GM23338 (cell line): Measurements from ENCODE around the gene ZBTB18. TPM values are rescaled to one million over a fixed set of nuclear protein-coding genes. Genes with fewer than 3 reads are reported as not detected.

Experiments
- ATAC-seq: fragments of 200-7000 bp; cut with Tn5 transposase; 3 replicates; pipeline ENCODE4 v1.9.1; 2020
- DNase-seq: peaks from one replicate; pipeline ENCODE4 v3.0.0-alpha.2; 2015; ENCODE audit warnings: low spot score
- H2AFZ ChIP-seq: fragments of 200-600 bp; sonication (generic); 2 replicates; pipeline ENCODE4 v1.8.0; 2016; ENCODE audit warnings: antibody characterized with exemption, mild to moderate bottlenecking, moderate library complexity
- H3F3A ChIP-seq: fragments of 200-600 bp; sonication (generic); replicated peaks from 2 replicates; pipeline ENCODE4 v1.8.0; 2017; ENCODE audit warnings: antibody characterized with exemption, mixed run types, low read depth
- H3K27ac ChIP-seq: fragments of 200-600 bp; sonication (generic); 2 replicates; pipeline ENCODE4 v1.6.1; 2016; ENCODE audit warnings: low read depth
- H3K27me3 ChIP-seq: fragments of 200-600 bp; sonication (generic); 2 replicates; pipeline ENCODE4 v1.8.0; 2016; ENCODE audit warnings: mild to moderate bottlenecking, mixed run types, moderate library complexity; ENCODE audit not compliant: insufficient read depth
- H3K36me3 ChIP-seq: fragments of 200-600 bp; sonication (generic); 2 replicates; pipeline ENCODE4 v1.8.0; 2016; ENCODE audit warnings: mild to moderate bottlenecking; ENCODE audit not compliant: insufficient read depth
- H3K4me1 ChIP-seq: fragments of 200-600 bp; sonication (generic); 2 replicates; pipeline ENCODE4 v1.8.0; 2016; ENCODE audit warnings: mild to moderate bottlenecking, moderate library complexity; ENCODE audit not compliant: insufficient read depth
- H3K4me2 ChIP-seq: fragments of 200-600 bp; sonication (generic); 2 replicates; pipeline ENCODE4 v1.7.1; 2017; ENCODE audit warnings: mixed run types
- H3K4me3 ChIP-seq: fragments of 200-600 bp; sonication (generic); 2 replicates; pipeline ENCODE4 v1.6.1; 2016; ENCODE audit warnings: mixed run types
- H3K79me2 ChIP-seq: fragments of 200-600 bp; sonication (generic); replicated peaks from 2 replicates; pipeline ENCODE4 v1.8.0; 2017; ENCODE audit warnings: mild to moderate bottlenecking; ENCODE audit not compliant: insufficient read depth
- H3K9me2 ChIP-seq: fragments of 200-600 bp; sonication (generic); 2 replicates; pipeline ENCODE4 v1.8.0; 2017; ENCODE audit not compliant: insufficient read depth
- H4K20me1 ChIP-seq: fragments of 200-600 bp; sonication (generic); replicated peaks from 2 replicates; pipeline ENCODE4 v1.8.0; 2017; ENCODE audit warnings: mild to moderate bottlenecking; ENCODE audit not compliant: insufficient read depth
- H3K27ac Mint-ChIP-seq: 2 replicates; pipeline ENCODE4 v1.8.0; 2020; ENCODE audit warnings: inconsistent platforms, mild to moderate bottlenecking, moderate library complexity, mixed read lengths
- H3K27me3 Mint-ChIP-seq: 3 replicates; pipeline ENCODE4 v1.8.0; 2022; ENCODE audit warnings: low read depth, mild to moderate bottlenecking, moderate library complexity, mixed read lengths, inconsistent platforms; ENCODE audit not compliant: insufficient read depth, poor library complexity
- H3K36me3 Mint-ChIP-seq: 3 replicates; pipeline ENCODE4 v1.8.0; 2021; ENCODE audit warnings: low read depth, mild to moderate bottlenecking, inconsistent platforms, moderate library complexity, mixed read lengths
- H3K4me1 Mint-ChIP-seq: 3 replicates; pipeline ENCODE4 v1.8.0; 2020; ENCODE audit warnings: mild to moderate bottlenecking, inconsistent platforms, mixed read lengths
- H3K4me3 Mint-ChIP-seq: 3 replicates; pipeline ENCODE4 v1.8.0; 2021; ENCODE audit warnings: moderate library complexity, mild to moderate bottlenecking, inconsistent platforms, mixed read lengths
- H3K9me3 Mint-ChIP-seq: 3 replicates; pipeline ENCODE4 v1.8.0; 2020; ENCODE audit warnings: moderate library complexity, mild to moderate bottlenecking, inconsistent platforms, mixed read lengths
- CREB1 ChIP-seq: fragments of 250-450 bp; sonication (Bioruptor Pico); IDR thresholded peaks from 2 replicates; pipeline ENCODE4 v1.5.0; 2020; ENCODE audit warnings: low read depth, mild to moderate bottlenecking, moderate library complexity
- CTCF ChIP-seq, 2 experiments: fragments of 200-600 bp in 1 of 2; sonication (generic) in 1 of 2; conservative IDR thresholded peaks; 2 replicates each; pipeline versions ENCODE4 v1.5.1 to v1.6.1; 2016 to 2017; ENCODE audit warnings: antibody characterized with exemption in 2 of 2, low read depth in 2 of 2, mild to moderate bottlenecking in 2 of 2, moderate library complexity in 1 of 2
- ETS1 ChIP-seq: IDR thresholded peaks from 2 replicates; pipeline ENCODE4 v1.6.1; 2016; ENCODE audit warnings: antibody characterized with exemption
- EZH2 ChIP-seq: fragments of 200-600 bp; sonication (generic); IDR thresholded peaks from one replicate; pipeline ENCODE4 v1.8.0; 2017; ENCODE audit warnings: antibody characterized with exemption, mild to moderate bottlenecking, low read depth; ENCODE audit not compliant: unreplicated experiment
- EZH2phosphoT487 ChIP-seq: fragments of 200-600 bp; sonication (generic); IDR thresholded peaks from one replicate; pipeline ENCODE4 v1.8.1; 2018; ENCODE audit warnings: antibody characterized with exemption; ENCODE audit not compliant: unreplicated experiment
- JUNB ChIP-seq: IDR thresholded peaks from one replicate; pipeline ENCODE4 v1.6.1; 2016; ENCODE audit warnings: antibody characterized with exemption; ENCODE audit not compliant: unreplicated experiment
- NANOG ChIP-seq: IDR thresholded peaks from 2 replicates; pipeline ENCODE4 v1.6.1; 2016; ENCODE audit warnings: antibody characterized with exemption, borderline replicate concordance
- REST ChIP-seq: IDR thresholded peaks from one replicate; pipeline ENCODE4 v1.6.1; 2018; ENCODE audit warnings: antibody characterized with exemption; ENCODE audit not compliant: unreplicated experiment
- STAT1 ChIP-seq: IDR thresholded peaks from one replicate; pipeline ENCODE4 v1.6.1; 2016; ENCODE audit warnings: antibody characterized with exemption; ENCODE audit not compliant: unreplicated experiment
- ZNF114 ChIP-seq: fragments of 250-450 bp; sonication (Bioruptor Pico); IDR thresholded peaks from 2 replicates; pipeline ENCODE4 v1.5.0; 2020; ENCODE audit warnings: mild to moderate bottlenecking, moderate library complexity
- polyA plus RNA-seq: library from polyadenylated mRNA; unstranded; fragments of >200 nt; fragmentation: Nextera tagmentation; extraction: Ambion mirVana; gene quantifications from 2 replicates; pipeline ENCODE4 v1.2.1, GENCODE V29; 2016
- total RNA-seq: library from RNA; depleted of rRNA; stranded (reverse); fragments of >200 nt; shearing (Covaris generic); gene quantifications from 2 replicates; pipeline ENCODE4 v1.2.3, GENCODE V29; 2014

ZBTB18 gene
- total and polyA plus RNA-seq, 2 experiments from 2014 or later = 5.5 to 12.2 TPM

GRCh38 chr1:244089561-244089960 is 38.5 kb downstream of the ZBTB18 start:
- no peak for TF ChIP-seq REST
- no peak for TF ChIP-seq CREB1 (CRISPR knock-in tag)
- no peak for TF ChIP-seq STAT1
- TF ChIP-seq NANOG = no peak
- no peak for TF ChIP-seq EZH2phosphoT487
- no peaks in the 10 kb centered on the region; the same call in 1 of the 3 replicates for H3K9me3 Mint-ChIP-seq
- ATAC-seq = no peak

GRCh38 chr1:244090645-244091044 is 39.6 kb downstream of the ZBTB18 start:
- Histone ChIP-seq H3K4me2 (no peak overlapping the region), H4K20me1 (no peaks in the 10 kb centered on the region), H3K79me2 (no peaks in the 10 kb centered on the region), H3K4me1 (no peaks in the 10 kb centered on the region), H3F3A (no peaks in the 10 kb centered on the region), H3K4me3 (no peak overlapping the region), H3K27me3 (no peaks in the 10 kb centered on the region), H3K9me2 (no peaks in the 10 kb centered on the region), H3K27ac (no peak overlapping the region), H2AFZ (no peak overlapping the region), H3K36me3 (no peaks in the 10 kb centered on the region)
- no peaks in the 10 kb centered on the region for H3K27me3 Mint-ChIP-seq
- no peak for DNase-seq
- H3K4me1 Mint-ChIP-seq = 0 out of 3 replicates have a peak, but pooled peaks cover 3% of the 10 kb centered on the region
- peaks cover 3% of the 10 kb centered on the region; the same call in 2 of the 3 replicates for H3K36me3 Mint-ChIP-seq
- H3K4me3 Mint-ChIP-seq = no peak overlapping the region
- H3K27ac Mint-ChIP-seq = no peak overlapping the region
- ATAC-seq = no peak
- H3K9me3 Mint-ChIP-seq = no peaks in the 10 kb centered on the region; the same call in 1 of the 3 replicates
- TF ChIP-seq NANOG = no peak
- TF ChIP-seq CREB1 (CRISPR knock-in tag) = no peak
- no peak for TF ChIP-seq ZNF114
- no peak for TF ChIP-seq ETS1
- TF ChIP-seq CTCF (conservative IDR thresholded peaks at IDR 0.05; ENCODE audit: low read depth in 2 of 2) = no peak
- no peak for TF ChIP-seq STAT1
- TF ChIP-seq EZH2phosphoT487 = no peak
- TF ChIP-seq JUNB = no peak
- no peak for TF ChIP-seq EZH2

More at GRCh38 chr1:244089561-244089960, 38.5 kb downstream of the ZBTB18 start:
- Histone ChIP-seq H3K79me2 (no peaks in the 10 kb centered on the region), H3K4me1 (no peaks in the 10 kb centered on the region), H3F3A (no peaks in the 10 kb centered on the region), H4K20me1 (no peaks in the 10 kb centered on the region), H3K27me3 (no peaks in the 10 kb centered on the region), H3K4me2 (no peak overlapping the region), H3K36me3 (no peaks in the 10 kb centered on the region), H3K4me3 (no peak overlapping the region), H3K9me2 (peaks cover 1% of the 10 kb centered on the region; the same call in 1 of the 2 replicates), H2AFZ (no peak overlapping the region), H3K27ac (no peak overlapping the region)
- DNase-seq = no peak
- Mint-ChIP-seq H3K27ac (no peak overlapping the region), H3K36me3 (peaks cover 3% of the 10 kb centered on the region; the same call in 2 of the 3 replicates), H3K27me3 (no peaks in the 10 kb centered on the region), H3K4me1 (0 out of 3 replicates have a peak, but pooled peaks cover 3% of the 10 kb centered on the region), H3K4me3 (no peak overlapping the region)
